Lower lobe of right lung (tissue), 2 donors: ENCODE data around the gene TRAPPC2. TPM values are rescaled to one million over a fixed set of nuclear protein-coding genes. Genes with fewer than 3 reads are reported as not detected.
"Not testable (repeated sequence)": the region's sequence is repeated elsewhere in the genome, so short reads cannot be mapped to it uniquely, and the experiment has no call there.

Source experiments
- ATAC-seq, 2 donors: fragments of 200-7000 bp; cut with Tn5 transposase; one replicate each; pipeline ENCODE4 v1.9.1; 2020 to 2022; ENCODE audit warnings: mild to moderate bottlenecking in 2 of 2, moderate library complexity in 2 of 2
- DNase-seq: peaks from one replicate; pipeline ENCODE4 v3.0.0-alpha.2; 2020
- H3K27ac ChIP-seq: fragments of 200-600 bp; one replicate; pipeline ENCODE4 v1.8.0; 2022
- H3K27me3 ChIP-seq: fragments of 200-600 bp; one replicate; pipeline ENCODE4 v1.8.0; 2022; ENCODE audit warnings: low read depth
- H3K36me3 ChIP-seq: fragments of 200-600 bp; one replicate; pipeline ENCODE4 v1.8.0; 2022; ENCODE audit warnings: mild to moderate bottlenecking
- H3K4me1 ChIP-seq: fragments of 200-600 bp; one replicate; pipeline ENCODE4 v1.8.0; 2022
- H3K4me3 ChIP-seq: fragments of 200-600 bp; one replicate; pipeline ENCODE4 v1.8.0; 2022; ENCODE audit warnings: mild to moderate bottlenecking
- H3K9me3 ChIP-seq: fragments of 200-600 bp; one replicate; pipeline ENCODE4 v1.8.0; 2022
- CTCF ChIP-seq: fragments of 200-600 bp; IDR thresholded peaks from one replicate; pipeline ENCODE4 v1.8.0; 2022; ENCODE audit warnings: antibody characterized with exemption, mild to moderate bottlenecking
- intact Hi-C: fragments of 100-400 bp; cut with DNase I; formaldehyde crosslinking; loops from one replicate; pipeline ENCODE4 v1.11.0; 2022
- total RNA-seq: library from RNA; stranded (reverse); fragmentation: NEBNext Ultra II Directional; extraction: Animal tissue kit (Norgen Biotek cat#: 25700); gene quantifications from one replicate; pipeline ENCODE4 v1.2.1, GENCODE V29; 2021
- donor health status: DM: no; HTN: yes; CAD: no; lungs with severe emphysema.

Gene TRAPPC2
- total RNA-seq, 1 donor from 2014 or later = 15.8 TPM

DNA sequence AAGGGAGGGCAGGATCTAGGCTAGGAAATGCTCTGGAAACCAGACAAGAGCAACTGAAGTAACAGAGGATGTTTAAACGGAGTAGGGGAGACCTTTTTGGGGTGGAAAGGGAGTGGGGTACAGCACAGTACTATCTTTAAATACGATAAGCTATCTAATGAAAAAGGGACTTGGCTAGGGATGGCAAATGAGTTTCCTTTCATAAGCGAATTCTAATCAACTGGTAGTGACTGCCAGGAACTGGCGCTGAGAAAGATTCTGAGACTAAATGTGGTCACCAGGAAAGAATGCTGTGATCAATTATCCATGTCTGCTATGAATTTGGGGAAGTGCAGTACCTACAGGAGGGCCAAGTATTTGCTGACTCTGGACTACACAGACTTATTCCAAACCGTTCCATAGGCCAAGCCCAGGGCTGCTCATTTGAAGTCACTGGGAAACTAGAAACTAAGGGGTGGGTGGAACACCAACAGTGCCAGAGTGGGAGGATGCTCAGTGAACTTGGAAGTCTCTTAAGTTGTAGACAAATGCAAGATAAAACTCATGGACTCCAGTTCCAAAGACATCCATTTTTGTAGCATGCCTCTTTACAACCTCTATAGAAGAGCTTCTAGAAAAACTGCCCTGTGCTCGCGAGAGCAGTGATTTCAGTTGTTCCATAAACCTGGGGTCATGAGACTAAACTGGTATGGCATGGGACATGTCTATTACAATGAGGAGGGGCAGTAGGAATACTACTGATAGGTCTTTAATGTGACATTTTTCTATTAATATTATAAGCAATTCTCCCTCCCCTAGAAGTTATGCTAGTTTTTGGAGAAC, 2.0 kb downstream of the TRAPPC2 start:
- no peaks in the 10 kb centered on the region for H3K36me3 ChIP-seq
- TF ChIP-seq CTCF = no peak
- H3K4me3 ChIP-seq = no peak overlapping the region
- intact Hi-C loops = no loop called here
- H3K27me3 ChIP-seq = no peaks in the 10 kb centered on the region
- H3K27ac ChIP-seq = no peak overlapping the region
- DNase-seq (no peak), ATAC-seq (no peak)
- peaks cover 10% of the 10 kb centered on the region for H3K4me1 ChIP-seq
- no peaks in the 10 kb centered on the region for H3K9me3 ChIP-seq

DNA sequence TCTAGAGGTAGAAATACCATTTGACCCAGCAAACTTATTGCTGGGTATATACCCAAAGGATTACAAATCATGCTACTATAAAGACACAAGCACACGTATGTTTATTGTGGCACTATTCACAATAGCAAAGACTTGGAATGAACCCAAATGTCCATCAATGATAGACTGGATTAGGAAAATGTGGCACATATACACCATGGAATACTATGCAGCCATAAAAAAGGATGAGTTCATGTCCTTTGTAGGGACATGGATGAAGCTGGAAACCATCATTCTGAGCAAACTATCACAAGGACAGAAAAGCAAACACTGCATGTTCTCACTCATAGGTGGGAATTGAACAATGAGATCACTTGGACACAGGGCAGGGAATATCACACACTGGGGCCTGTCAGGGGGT, 3.9 kb downstream of the TRAPPC2 start:
- H3K9me3 ChIP-seq, H3K4me3 ChIP-seq, ATAC-seq, H3K27me3 ChIP-seq, H3K4me1 ChIP-seq, H3K36me3 ChIP-seq, DNase-seq, H3K27ac ChIP-seq, intact Hi-C loops: not testable (repeated sequence)

DNA sequence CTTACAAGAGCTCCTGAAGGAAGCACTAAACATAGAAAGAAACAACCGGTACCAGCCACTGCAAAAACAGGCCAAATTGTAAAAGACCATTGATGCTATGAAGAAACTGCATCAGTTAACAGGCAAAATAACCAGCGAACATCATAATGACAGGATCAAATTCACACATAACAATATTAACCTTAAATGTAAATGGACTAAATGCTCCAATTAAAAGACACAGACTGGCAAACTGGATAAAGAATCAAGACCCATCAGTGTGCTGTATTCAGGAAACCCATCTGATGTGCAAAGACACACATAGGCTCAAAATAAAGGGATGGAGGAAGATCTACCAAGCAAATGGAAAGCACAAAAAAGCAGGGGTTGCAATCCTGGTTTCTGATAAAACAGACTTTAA, 7.8 kb downstream of the TRAPPC2 start:
- H3K36me3 ChIP-seq, H3K4me1 ChIP-seq, DNase-seq, intact Hi-C loops, H3K27ac ChIP-seq, H3K27me3 ChIP-seq, ATAC-seq, H3K4me3 ChIP-seq, H3K9me3 ChIP-seq: not testable (repeated sequence)

- H3K4me1 ChIP-seq, H3K27me3 ChIP-seq, ATAC-seq, H3K27ac ChIP-seq, DNase-seq, H3K4me3 ChIP-seq, intact Hi-C loops, H3K36me3 ChIP-seq, H3K9me3 ChIP-seq: not testable (repeated sequence)
These were observed 9.5 kb downstream of the TRAPPC2 start for GRCh38 chrX:13724878-13725277.

- intact Hi-C loops = no loop called here
- DNase-seq (no peak), ATAC-seq (peak in 1 of 2 donors; percentile 64)
- Histone ChIP-seq H3K27me3 (no peaks in the 10 kb centered on the region), H3K4me3 (no peak overlapping the region), H3K27ac (no peak overlapping the region), H3K36me3 (no peaks in the 10 kb centered on the region), H3K9me3 (no peaks in the 10 kb centered on the region), H3K4me1 (no peaks in the 10 kb centered on the region)
- no peak for TF ChIP-seq CTCF
These were observed 12.5 kb downstream of the TRAPPC2 start for GRCh38 chrX:13721819-13722519.

DNA sequence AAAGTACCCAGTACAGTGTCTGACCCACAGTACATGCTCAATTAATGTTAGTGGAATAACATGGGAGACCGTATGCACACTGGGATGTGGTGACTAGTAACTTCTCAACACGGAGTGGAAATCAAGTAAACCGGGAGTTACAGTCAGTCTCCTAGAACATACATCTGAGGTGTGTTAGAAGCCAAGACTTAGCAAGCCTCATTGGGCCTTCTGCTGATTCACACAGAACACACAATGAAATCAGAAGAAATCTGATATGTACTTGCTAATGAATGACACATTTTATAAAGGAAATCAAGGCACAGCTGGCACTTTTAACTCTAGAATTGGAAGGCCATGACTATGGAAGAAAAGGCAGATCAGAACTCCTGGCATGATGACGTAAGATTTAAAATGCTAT, 13.0 kb downstream of the TRAPPC2 start:
- H3K9me3 ChIP-seq = no peaks in the 10 kb centered on the region
- no peak overlapping the region for H3K4me3 ChIP-seq
- intact Hi-C loops = no loop called here
- TF ChIP-seq CTCF = no peak
- no peak overlapping the region for H3K27ac ChIP-seq
- no peaks in the 10 kb centered on the region for H3K4me1 ChIP-seq
- H3K27me3 ChIP-seq = no peaks in the 10 kb centered on the region
- ATAC-seq (no peak), DNase-seq (no peak)
- peaks cover 2% of the 10 kb centered on the region for H3K36me3 ChIP-seq
